GM21528 (cell line): ENCODE data around the gene CERS3.

Experiments used
- ATAC-seq: cut with Tn5 transposase; IDR thresholded peaks from one replicate; pipeline ENCODE4 v1.9.1; 2021; ENCODE audit warnings: mild to moderate bottlenecking, moderate library complexity; ENCODE audit not compliant: unreplicated experiment, low FRiP score

The CERS3 gene

GRCh38 chr15:100531204-100531603 is 2.5 kb upstream of the CERS3 start:
- ATAC-seq, result no peak

- ATAC-seq, result no peak
These were observed 806 bp upstream of the CERS3 start for GRCh38 chr15:100529556-100529955.

GRCh38 chr15:100526027-100526481 is 2.7 kb downstream of the CERS3 start:
- no peak for ATAC-seq

- no peak for ATAC-seq
These were observed 3.3 kb downstream of the CERS3 start for GRCh38 chr15:100525436-100525835.

- ATAC-seq, result no peak
These were observed 4.4 kb downstream of the CERS3 start for GRCh38 chr15:100524326-100524725.

- no peak for ATAC-seq
These were observed 6.8 kb downstream of the CERS3 start for GRCh38 chr15:100521907-100522306.

GRCh38 chr15:100520132-100520921 is 8.4 kb downstream of the CERS3 start:
- ATAC-seq, result no peak

GRCh38 chr15:100517846-100518245 is 10.9 kb downstream of the CERS3 start:
- no peak for ATAC-seq

- ATAC-seq, result no peak
These were observed 11.9 kb downstream of the CERS3 start for GRCh38 chr15:100516643-100517512.

GRCh38 chr15:100515758-100516157 is 13.0 kb downstream of the CERS3 start:
- ATAC-seq, result no peak

- ATAC-seq, result no peak
These were observed 20.0 kb downstream of the CERS3 start for GRCh38 chr15:100508641-100509300.

GRCh38 chr15:100502651-100503050 is 26.1 kb downstream of the CERS3 start:
- ATAC-seq, result no peak

GRCh38 chr15:100501117-100501516 is 27.6 kb downstream of the CERS3 start:
- ATAC-seq, result no peak

- ATAC-seq, result no peak
These were observed 28.3 kb downstream of the CERS3 start for GRCh38 chr15:100500226-100500990.

GRCh38 chr15:100495861-100496260 is 32.9 kb downstream of the CERS3 start:
- ATAC-seq, result no peak

- no peak for ATAC-seq
These were observed 35.5 kb downstream of the CERS3 start for GRCh38 chr15:100493213-100493612.

GRCh38 chr15:100484443-100484842 is 44.3 kb downstream of the CERS3 start:
- ATAC-seq, result no peak

GRCh38 chr15:100483370-100483769 is 45.4 kb downstream of the CERS3 start:
- ATAC-seq, result no peak

- no peak for ATAC-seq
These were observed 51.9 kb downstream of the CERS3 start for GRCh38 chr15:100476805-100477204.

- no peak for ATAC-seq
These were observed 56.0 kb downstream of the CERS3 start for GRCh38 chr15:100472736-100473135.
